KBM-7 (cell line): ENCODE results near the gene PPP1R27.

Source experiments
- DNase-seq: peaks from one replicate; pipeline ENCODE4 v3.0.0-alpha.2; 2015
- in situ Hi-C: fragments of 300-500 bp; cut with MboI; formaldehyde crosslinking; loops from 2 replicates; pipeline ENCODE4 v1.14.3; 2020; ENCODE audit warnings: low sequenced_read_pairs, low pct_unique_long_range_greater_than_20kb, mixed read lengths

Gene PPP1R27

DNA sequence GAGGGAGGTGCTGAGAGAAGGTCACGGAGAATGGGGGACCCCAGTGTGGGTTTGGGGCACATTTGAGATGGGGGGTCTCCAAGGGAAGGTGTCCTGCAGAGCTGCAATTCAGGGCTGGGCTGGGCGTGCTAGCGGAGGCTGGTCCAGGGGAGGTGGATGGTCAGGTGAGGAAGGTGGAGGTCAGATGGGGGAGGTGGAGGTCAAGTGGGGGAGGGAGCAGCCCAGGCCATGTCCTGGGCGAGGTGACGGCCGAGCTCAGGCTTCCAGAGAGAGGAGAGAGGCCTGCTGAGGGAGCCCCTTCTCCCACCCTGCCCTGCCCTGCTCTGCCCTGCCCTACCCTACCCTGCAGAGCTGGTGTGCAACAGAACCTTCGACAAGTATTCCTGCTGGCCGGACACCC is 24.4 kb downstream of the PPP1R27 start:
- in situ Hi-C loops, result no loop called here
- DNase-seq, result no peak

DNA sequence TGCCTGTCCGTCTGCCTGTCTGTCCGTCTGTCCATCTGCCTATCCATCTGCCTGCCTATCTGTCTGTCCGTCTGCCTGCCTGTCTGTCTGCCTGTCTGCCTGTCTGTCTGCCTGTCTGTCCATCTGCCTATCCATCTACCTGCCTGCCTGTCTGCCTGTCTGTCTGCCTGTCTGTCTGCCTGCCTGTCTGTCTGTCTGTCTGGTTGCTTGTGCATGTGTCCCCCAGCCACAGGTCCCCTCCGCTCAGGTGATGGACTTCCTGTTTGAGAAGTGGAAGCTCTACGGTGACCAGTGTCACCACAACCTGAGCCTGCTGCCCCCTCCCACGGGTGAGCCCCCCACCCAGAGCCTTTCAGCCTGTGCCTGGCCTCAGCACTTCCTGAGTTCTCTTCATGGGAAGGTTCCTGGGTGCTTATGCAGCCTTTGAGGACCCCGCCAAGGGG is 25.3 kb downstream of the PPP1R27 start:
- in situ Hi-C loops, result no loop called here
- DNase-seq, result no peak

DNA sequence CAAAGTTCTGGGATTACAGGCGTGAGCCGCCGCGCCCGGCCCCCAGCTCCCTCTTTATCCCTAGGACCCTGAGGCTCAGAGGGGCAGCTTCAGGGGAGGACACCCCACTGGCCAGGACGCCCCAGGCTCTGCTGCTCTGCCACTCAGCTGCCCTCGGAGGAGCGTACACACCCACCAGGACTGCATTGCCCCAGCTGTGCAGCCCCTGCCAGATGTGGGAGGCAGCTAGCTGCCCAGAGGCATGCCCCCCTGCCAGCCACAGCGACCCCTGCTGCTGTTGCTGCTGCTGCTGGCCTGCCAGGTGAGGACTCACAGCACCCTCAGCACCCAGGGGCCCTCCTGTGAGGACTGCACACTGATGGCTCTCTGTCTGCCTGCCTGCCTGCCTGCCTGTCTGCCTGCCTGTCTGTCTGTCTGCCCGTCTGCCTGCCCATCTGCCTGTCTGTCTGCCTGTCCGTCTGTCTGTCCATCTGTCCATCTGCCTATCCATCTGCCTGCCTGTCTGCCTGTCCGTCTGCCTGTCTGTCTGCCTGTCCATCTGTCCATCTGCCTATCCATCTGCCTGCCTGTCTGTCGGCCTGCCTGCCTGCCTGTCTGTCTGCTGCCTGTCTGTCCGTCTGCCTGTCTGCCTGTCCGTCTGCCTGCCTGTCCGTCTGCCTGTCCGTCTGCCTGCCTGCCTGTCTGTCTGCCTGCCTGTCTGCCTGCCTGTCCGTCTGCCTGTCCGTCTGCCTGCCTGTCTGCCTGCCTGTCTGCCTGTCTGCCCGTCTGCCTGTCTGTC is 25.9 kb downstream of the PPP1R27 start:
- no peak for DNase-seq
- in situ Hi-C loops, result no loop called here

DNA sequence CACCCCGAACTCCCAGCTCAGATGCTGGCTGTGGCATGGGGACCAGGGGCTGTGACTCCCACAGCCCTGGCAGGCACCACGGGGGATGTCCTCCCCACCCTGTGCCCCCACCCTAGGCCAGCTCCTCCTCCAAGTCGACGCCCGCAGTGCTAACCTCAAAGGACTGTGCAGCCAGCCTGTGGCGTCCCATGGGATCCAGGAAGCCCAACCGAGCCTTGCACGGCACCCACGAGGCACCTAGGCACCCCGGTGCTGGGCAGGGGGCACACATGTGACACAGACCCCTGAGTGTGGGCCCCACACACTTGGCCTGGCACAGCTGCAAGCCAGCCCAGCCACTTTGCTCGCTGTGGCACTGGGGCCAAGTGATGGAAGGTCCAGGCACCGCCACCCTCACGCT is 27.0 kb downstream of the PPP1R27 start:
- DNase-seq, result no peak
- in situ Hi-C loops, result no loop called here

DNA sequence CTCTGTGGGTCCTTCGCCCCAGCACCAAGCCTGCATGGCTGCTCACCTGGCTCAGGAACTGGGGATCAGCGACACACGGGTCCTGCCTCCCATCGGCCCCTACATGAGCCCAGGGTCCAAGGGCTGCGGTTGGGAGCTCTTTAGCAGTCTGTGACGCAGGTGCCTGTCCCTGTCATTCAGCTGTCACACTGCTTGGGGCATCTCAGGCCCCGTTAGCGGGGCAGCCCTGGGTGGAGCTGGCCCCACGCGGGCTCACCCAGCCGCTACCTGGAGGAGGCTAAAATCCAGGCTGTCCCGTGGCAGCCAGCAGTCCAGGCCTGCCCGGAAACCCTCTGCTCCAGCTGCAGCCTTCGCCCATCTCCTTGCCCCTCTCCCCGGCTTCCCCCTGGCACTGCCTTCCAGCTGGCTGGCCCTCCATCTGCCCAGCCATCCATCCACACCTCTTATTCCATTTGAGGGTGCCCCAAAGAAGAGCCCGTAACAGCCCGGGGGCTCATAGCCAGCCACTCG is 27.6 kb downstream of the PPP1R27 start:
- in situ Hi-C loops, result no loop called here

DNA sequence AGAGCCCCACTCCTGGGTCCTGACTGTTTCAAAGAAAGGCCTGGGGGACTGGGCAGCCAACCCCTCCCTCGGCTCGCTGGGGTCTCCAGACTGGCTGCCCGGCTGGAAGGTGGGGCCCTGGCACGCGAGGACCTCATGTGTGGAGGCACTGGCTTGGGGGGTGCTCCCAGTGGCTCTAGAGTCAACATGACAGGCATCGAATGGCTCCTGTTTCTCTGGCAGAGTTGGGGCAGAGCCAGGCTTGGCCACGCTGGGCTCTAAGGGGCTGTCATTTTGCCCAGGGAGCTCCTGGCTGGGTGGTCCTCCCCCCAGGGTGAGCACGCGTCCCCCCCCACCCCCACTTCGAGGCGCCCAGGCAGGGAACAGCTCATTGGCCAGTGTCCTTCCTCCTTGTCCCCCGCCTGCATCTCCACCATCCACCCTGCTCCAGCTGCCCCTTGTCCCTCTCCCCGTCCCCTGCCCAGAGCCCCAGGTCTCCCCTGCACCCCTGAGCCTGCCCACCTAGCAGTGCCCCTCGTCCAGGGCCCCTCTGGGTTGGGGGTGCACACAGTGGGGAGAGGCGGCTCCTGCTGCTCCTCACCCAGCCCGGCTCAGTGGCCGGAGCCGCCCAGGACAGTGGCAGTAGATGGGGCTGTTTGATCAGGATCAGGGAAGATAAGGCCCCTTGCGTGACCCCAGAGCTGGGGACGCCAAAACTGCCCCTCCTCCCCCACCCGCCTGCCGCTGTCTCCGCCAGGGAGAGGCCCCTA is 28.2 kb downstream of the PPP1R27 start:
- DNase-seq, result no peak
- in situ Hi-C loops, result no loop called here

More for the DNA sequence above, 27.6 kb downstream of the PPP1R27 start:
- DNase-seq, result no peak

DNA sequence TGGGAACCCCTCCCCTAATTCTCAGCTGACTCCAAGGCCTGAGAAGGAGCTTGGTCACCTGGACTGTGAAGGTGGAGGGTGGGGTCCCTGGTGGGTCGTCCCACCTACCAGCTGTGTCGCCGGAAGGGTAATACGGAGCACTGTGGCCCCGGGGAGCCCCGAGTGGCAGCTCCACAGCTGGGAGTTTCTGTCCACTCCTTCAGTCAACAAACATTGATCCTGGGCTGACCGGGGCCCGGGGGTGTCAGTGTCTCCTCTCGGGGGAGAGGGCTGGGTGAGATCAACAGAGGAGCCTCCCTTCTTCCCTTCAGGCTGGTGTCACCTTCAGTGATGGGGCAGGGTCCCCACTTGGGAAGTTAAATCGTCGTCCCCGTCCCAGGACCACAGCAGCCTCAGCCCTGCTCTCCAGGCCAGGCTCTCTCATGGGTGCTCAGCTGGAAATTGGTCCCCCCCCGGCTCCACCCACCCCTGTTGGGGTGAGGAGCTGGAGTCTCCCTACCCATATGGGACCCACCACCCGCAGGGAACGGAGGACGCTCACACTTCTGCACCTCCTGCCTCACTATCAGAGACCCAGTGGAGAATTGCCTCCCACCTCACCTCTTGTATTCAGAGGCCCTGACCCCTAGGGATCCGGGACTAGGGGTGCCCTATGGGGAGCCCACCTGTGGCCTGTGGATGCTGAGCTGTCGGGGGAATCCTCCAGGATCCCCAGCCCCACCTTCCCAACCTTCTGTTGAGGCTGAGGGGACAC is 29.0 kb downstream of the PPP1R27 start:
- in situ Hi-C loops, result no loop called here
- no peak for DNase-seq

DNA sequence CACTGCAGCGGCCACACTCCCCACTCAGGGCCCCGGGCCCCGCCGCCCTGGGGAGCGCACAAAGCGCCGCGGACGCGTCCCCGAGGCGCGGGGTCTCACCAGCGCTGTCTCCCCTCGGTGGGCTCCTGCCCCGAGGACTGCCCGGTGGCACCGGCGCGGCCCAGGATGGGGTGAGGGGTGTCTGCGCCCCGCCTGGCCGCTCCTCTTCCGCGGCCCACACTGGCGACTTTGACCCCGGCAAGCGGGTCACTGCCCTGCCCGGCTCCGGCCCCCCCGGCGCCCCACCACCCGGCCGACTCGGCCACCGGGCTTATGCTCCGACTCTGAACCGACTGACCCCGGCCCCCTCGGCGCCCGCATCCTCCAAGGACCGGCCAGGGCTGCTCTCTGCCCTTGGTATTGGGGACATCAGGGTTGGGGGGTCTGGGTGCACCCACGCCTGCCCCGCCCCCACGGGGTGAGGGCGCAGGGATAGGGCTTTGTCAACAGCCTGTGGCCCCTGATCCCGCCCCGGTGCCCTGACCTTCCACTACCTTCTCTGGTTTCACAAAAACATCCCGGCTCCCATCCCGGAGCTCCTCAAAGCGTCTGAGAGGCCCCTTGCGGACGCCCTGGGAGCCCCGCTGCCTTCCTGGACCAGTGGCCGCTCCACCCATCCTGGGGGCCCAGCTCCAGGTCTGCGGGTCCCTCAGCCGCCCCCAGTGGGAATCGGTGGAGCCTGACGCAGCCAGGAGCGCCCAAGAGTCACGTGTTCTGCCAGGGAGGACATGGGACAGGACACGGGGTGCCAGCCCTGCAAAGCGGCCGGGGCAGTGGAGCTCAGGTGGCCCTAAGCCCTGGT is 30.1 kb downstream of the PPP1R27 start:
- in situ Hi-C loops, result no loop called here
- DNase-seq, result no peak

DNA sequence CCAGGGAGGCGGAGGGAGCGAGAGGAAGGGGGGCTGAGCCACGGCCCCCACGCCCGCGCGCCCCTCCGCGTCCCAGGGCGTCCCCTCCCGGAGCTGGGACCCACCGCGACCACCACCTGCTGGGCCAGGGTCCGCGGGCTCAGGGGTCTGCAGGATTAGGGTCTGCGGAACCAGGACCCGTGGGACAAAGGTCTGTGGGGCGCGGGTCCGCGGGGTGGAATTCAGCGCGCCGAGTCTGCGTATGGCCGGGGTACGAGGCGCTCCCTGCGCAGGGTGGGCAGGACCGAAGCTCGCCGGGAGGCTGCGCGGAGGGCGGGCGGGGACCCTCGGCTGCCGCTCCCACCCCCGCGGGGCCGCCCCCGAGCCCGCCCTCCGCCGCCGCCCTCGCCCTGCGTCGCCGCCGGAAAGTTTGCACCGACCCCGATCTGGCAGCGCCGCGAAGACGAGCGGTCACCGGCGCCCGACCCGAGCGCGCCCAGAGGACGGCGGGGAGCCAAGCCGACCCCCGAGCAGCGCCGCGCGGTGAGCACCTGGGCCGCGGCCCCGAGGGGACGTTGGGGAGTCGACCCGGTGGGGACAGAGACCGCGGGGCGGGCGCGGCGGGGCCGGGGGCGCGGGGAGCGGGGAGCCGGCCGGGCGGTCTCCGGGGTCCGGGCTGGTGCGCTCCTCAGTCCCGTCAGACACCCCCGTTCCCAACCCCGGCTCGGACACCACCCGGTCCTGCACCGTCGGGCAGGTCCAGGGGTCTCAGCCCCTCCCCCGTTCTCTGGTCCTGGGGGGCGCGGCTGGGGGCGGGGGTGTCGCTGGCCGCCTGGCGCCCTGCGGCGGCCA is 30.9 kb downstream of the PPP1R27 start, which contains the start of gene GCGR:
GCGR (plus strand) TSS at position 423 of the 831 bp plus-strand sequence. CDS start 4,869 bp downstream, outside the sequence.
- no peak for DNase-seq
- in situ Hi-C loops, result no loop called here

DNA sequence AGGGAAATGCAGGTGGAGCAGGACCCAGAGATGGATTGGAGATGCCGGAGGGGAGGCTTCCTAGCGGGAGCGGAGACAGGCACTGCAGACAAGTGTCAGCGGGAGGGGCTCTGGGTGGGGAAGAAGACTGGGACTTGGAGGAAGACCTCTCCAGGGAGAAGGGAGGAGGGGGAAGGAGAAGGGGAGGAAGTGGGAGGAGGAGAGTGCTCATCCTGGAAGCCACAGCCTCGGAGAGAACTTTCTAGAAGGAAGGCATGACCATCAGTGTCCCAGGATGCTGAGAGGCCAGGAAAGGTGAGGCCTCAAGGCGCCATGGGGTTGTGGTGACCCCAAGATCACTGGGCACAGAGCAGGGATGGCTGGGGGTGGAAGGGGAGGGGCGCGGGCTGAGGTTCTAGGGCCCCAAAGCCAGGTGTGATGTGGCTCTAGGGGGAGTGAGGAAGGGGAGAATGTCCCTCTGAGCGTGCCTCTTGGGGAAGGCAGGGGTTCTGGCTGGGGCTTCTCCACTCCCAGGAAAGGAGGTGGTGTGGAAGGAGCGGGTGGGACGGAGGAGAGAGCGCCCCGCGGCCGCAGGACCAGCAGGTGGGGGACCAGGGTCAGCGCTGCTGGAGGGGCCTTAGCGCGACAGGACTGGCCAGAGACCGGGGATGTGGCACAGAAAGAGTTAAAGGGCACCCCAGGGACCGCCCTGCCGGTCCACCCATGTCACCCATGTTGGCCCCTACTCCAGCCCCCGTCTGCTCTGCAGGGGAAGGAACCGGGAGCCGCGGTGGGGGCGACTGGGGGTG is 31.8 kb downstream of the PPP1R27 start:
- in situ Hi-C loops, result no loop called here

DNA sequence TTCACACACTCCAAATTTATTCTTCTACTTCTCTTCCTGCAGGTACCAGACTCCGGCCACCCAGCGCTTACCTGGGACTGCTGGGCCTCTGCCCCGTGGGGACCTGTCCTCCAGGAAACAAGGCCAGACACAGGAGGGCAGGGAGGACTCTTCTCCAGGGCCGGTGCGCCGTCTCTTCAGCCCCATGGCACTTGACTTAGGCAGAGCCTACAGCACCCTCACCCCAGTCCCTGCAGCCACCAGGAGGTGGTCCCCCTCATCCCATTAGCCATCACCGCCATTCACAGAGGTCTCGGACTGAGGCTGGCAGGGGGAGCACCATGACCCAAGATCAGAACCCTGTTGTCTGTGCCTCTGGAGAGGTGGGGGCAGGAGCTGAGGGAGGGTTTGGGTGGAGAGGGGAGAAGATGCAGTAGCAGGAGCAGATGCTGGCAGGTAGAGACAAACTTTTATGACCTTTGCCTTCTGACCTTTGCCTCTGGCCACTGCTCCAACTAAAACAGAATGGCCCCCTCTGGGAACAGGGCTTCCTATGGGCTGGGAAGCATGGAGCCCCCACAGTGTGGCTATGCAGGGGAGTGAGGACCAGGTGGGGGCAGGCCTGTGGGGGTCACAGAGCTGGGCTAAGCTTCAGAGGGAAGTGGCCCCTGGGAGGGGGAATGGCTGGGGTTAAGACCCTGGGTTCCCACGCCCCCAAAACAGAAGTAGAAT is 32.6 kb downstream of the PPP1R27 start:
- in situ Hi-C loops, result no loop called here
- no peak for DNase-seq

More for the DNA sequence above, 31.8 kb downstream of the PPP1R27 start:
- DNase-seq, result no peak

DNA sequence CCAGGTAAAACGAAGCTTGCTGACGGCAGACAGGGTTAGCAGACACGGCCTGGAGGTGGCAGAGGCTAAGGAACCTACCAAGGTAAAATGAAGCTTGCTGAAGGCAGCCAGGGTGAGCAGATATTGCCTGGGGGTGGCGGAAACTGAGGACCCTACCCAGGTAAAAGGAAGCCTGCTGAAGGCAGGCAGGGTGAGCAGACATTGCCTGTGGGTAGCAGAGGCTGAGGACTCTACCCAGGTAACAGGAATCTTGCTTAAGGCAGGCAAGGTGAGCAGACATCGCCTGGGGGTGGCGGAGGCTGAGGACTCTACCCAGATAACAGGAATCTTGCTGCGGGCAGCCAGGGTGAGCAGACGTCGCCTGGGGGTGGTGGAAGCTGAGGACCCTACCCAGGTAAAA is 33.5 kb downstream of the PPP1R27 start:
- DNase-seq, result no peak
- in situ Hi-C loops, result no loop called here

DNA sequence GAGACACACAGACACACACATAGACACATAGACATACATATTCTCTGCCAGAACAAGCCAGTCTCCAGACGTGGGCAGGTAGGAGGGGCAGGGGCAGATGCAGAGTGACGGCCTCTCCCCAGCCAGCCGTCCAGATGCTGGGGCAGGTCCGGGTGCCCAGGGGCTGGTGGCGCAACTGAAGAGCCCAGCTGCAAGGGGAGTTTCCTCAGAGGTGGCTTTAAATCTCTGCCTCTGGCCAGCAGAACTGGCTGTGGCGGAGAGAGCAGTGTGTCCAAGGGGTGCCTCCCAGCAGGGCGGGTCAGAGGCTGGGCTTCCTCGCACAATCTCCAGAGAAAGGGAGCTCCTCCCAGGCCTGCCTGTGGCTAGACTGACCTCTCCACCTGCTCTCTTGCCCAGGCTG is 40.3 kb downstream of the PPP1R27 start:
- in situ Hi-C loops, result no loop called here
- no peak for DNase-seq

DNA sequence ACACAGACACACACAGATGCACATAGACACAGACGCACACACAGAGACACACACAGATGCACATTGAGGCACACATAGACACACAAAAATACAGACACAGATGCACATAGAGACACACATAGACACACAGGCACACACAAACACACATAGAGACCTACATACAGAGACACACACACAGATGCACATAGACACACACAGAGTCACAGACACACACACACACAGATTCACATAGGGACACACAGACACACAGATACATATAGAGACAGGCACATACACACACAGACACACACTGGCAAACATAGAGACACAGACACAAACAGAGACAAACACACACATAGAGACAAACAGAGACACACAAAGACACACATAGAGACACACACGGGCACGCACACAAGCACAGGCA is 40.8 kb downstream of the PPP1R27 start:
- no peak for DNase-seq
- in situ Hi-C loops, result no loop called here

DNA sequence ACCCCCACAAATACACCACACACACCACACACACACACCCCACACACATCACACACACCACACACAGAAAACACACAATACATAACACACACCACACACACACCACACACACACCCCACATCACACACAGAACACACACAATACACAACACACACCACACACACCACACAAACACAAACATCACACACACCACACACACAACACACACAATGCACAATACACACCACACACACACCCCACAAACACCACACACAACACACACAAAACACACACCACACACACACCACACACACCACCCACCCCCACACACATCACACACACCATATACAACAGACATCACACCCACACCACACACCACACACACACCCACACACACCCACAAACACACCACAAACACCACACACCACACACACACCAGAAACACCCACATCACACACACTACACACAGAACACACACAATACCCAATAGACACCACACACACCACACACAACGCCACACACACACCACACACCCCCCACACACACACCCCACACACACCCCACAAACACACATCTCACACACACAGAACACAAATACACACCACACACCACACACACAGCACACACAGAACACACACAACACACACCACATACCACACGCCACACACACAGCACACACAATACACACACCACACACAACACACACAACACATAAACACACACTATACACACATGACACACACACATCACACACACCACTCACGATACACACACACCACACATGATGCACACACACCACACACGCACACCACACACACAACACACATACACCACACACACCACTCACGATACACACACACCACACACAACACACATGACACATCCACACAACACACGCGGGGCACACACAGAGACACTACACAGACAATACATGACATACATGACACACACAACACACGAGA is 41.9 kb downstream of the PPP1R27 start:
- in situ Hi-C loops, result no loop called here

More for the DNA sequence above, 41.9 kb downstream of the PPP1R27 start:
- DNase-seq, result no peak
